PFSK-1 (cell line): Measurements from ENCODE around the gene FA2H.

ENCODE experiments used
- FOXP2 ChIP-seq: optimal IDR thresholded peaks from 2 replicates; pipeline ENCODE3; 2011; ENCODE audit warnings: borderline replicate concordance, control low read depth, inconsistent platforms; ENCODE audit not compliant: insufficient read depth; ENCODE audit errors: extremely low read length, extremely low read depth
- POLR2AphosphoS5 ChIP-seq: IDR thresholded peaks from 2 replicates; pipeline ENCODE4 v1.6.1; 2012; ENCODE audit warnings: low read depth, mild to moderate bottlenecking, control low read depth, low read length, moderate library complexity
- REST ChIP-seq, 2 experiments: IDR thresholded peaks; 2 replicates each; pipeline versions ENCODE4 v1.6.1 to v1.8.0; 2011 to 2012; ENCODE audit warnings: low read depth in 2 of 2, low read length in 2 of 2, control low read depth in 1 of 2, inconsistent platforms in 1 of 2, mild to moderate bottlenecking in 1 of 2, moderate library complexity in 1 of 2; ENCODE audit not compliant: insufficient read depth in 1 of 2
- SIN3A ChIP-seq: IDR thresholded peaks from 2 replicates; pipeline ENCODE4 v1.6.1; 2012; ENCODE audit warnings: mild to moderate bottlenecking, low read length, moderate library complexity, borderline replicate concordance; ENCODE audit not compliant: insufficient read depth
- TAF1 ChIP-seq: IDR thresholded peaks from 2 replicates; pipeline ENCODE4 v1.6.1; 2012; ENCODE audit warnings: low read length, control low read depth, borderline replicate concordance; ENCODE audit not compliant: insufficient read depth

Gene FA2H

DNA sequence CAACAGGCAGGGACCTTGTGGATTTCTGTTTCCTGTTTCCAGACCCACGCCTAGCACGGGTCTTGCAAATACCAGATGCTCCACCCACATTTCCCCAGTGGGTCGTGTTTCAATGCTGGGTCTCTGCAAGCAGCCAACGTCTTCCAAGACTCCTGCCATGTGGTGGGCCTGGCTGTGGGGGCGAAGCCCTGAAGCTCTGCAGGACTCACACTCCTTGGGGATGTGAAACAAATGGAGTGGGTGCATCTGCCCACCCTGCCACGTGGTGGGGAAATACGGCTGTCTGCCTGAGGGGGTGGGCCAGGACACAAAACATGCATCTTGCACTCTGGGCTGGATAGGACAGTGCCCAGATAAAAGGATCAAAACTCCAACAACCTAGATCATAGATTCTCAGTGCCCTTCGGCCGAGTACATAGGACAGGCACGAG, 32.6 kb downstream of the FA2H start:
- no peak for TF ChIP-seq FOXP2
- TF ChIP-seq TAF1, result no peak
- no peak for TF ChIP-seq SIN3A

- TF ChIP-seq POLR2AphosphoS5 (no peak), TAF1 (no peak)
These were observed 33.8 kb downstream of the FA2H start for GRCh38 chr16:74740795-74741304.

- no peak for TF ChIP-seq TAF1
- TF ChIP-seq REST (IDR thresholded peaks at IDR 0.05; ENCODE audit: insufficient read depth in 1 of 2, low read depth in 2 of 2, low read length in 2 of 2), result no peak
- no peak for TF ChIP-seq FOXP2
- TF ChIP-seq SIN3A, result no peak
- no peak for TF ChIP-seq POLR2AphosphoS5
These were observed 35.3 kb downstream of the FA2H start for GRCh38 chr16:74739275-74739674.

GRCh38 chr16:74738816-74739215, 35.8 kb downstream of the FA2H start:
- TF ChIP-seq POLR2AphosphoS5, result no peak
- TF ChIP-seq REST (IDR thresholded peaks at IDR 0.05; ENCODE audit: insufficient read depth in 1 of 2, low read depth in 2 of 2, low read length in 2 of 2), result no peak
- no peak for TF ChIP-seq TAF1
- TF ChIP-seq SIN3A, result no peak
- TF ChIP-seq FOXP2, result no peak

DNA sequence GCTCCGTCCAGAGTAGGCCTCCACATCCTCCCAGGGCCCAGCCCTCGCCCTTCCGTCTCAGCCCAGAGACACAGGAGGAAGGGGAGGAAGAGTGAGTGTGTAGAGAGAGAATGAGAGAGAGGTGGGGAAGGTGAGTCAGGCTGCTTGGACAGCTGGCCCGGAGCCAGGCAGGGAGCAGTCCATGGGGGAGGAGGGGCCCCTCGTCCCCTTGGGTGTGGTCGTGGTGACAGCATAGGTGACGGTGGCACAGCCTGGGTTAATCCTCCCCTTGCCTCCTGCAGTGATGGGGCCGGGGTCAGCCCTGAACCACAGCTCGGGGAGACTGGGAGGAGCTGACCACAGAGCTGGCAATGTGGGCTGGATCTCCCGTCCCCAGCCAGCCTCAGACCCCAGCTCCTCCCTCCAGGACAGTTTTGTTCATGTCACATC, 36.5 kb downstream of the FA2H start:
- TF ChIP-seq POLR2AphosphoS5, result no peak
- no peak for TF ChIP-seq FOXP2
- no peak for TF ChIP-seq REST (IDR thresholded peaks at IDR 0.05; ENCODE audit: insufficient read depth in 1 of 2, low read depth in 2 of 2, low read length in 2 of 2)
- TF ChIP-seq SIN3A, result no peak
- TF ChIP-seq TAF1, result no peak

- no peak for TF ChIP-seq TAF1
- no peak for TF ChIP-seq REST (IDR thresholded peaks at IDR 0.05; ENCODE audit: insufficient read depth in 1 of 2, low read depth in 2 of 2, low read length in 2 of 2)
- TF ChIP-seq SIN3A, result no peak
- no peak for TF ChIP-seq FOXP2
- TF ChIP-seq POLR2AphosphoS5, result no peak
These were observed 37.1 kb downstream of the FA2H start for GRCh38 chr16:74737521-74737920.
